ENCODE results near the gene MAGI2.
"Not testable (repeated sequence)": the region's sequence is repeated elsewhere in the genome, so short reads cannot be mapped to it uniquely, and the experiment has no call there.

The MAGI2 gene

DNA sequence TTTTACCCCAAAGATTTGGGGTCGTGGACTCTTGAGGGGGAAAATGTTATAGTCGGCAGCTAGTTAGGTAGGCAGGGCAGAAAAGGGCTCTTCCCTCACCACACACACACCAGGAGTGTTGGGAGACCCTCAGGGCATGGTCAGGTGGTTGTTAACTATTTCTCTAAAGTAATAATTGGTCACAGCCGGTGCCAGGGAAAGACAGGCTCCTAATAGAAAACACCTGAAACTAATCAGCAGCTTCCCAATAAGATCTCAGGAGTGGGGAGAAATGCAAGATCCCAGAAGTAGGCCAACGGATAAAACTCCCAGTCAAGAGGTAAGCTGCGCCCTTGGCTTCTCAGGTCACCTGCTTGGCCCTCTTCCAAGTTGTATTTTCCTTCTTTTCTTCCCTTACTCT, 1441.8 kb downstream of the MAGI2 start:
- TF ChIP-seq, protein P1, sequence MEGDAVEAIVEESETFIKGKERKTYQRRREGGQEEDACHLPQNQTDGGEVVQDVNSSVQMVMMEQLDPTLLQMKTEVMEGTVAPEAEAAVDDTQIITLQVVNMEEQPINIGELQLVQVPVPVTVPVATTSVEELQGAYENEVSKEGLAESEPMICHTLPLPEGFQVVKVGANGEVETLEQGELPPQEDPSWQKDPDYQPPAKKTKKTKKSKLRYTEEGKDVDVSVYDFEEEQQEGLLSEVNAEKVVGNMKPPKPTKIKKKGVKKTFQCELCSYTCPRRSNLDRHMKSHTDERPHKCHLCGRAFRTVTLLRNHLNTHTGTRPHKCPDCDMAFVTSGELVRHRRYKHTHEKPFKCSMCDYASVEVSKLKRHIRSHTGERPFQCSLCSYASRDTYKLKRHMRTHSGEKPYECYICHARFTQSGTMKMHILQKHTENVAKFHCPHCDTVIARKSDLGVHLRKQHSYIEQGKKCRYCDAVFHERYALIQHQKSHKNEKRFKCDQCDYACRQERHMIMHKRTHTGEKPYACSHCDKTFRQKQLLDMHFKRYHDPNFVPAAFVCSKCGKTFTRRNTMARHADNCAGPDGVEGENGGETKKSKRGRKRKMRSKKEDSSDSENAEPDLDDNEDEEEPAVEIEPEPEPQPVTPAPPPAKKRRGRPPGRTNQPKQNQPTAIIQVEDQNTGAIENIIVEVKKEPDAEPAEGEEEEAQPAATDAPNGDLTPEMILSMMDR (conservative IDR thresholded peaks at IDR 0.05; ENCODE audit: low read length), result no peak
- H3K4me3 ChIP-seq (ENCODE audit: low read length), result no peak overlapping the region
- DNase-seq (ENCODE audit: low read depth), result no peak

GRCh38 chr7:78007231-78007630, 1446.2 kb downstream of the MAGI2 start:
- DNase-seq (ENCODE audit: low read depth), result no peak
- H3K4me3 ChIP-seq (ENCODE audit: low read length), result no peak overlapping the region
- TF ChIP-seq, protein P1 (conservative IDR thresholded peaks at IDR 0.05; ENCODE audit: low read length), result no peak

GRCh38 chr7:78006063-78006755, 1447.3 kb downstream of the MAGI2 start:
- TF ChIP-seq, protein P1 (conservative IDR thresholded peaks at IDR 0.05; ENCODE audit: low read length), result no peak
- no peak for DNase-seq (ENCODE audit: low read depth)
- H3K4me3 ChIP-seq (ENCODE audit: low read length), result no peak overlapping the region

DNA sequence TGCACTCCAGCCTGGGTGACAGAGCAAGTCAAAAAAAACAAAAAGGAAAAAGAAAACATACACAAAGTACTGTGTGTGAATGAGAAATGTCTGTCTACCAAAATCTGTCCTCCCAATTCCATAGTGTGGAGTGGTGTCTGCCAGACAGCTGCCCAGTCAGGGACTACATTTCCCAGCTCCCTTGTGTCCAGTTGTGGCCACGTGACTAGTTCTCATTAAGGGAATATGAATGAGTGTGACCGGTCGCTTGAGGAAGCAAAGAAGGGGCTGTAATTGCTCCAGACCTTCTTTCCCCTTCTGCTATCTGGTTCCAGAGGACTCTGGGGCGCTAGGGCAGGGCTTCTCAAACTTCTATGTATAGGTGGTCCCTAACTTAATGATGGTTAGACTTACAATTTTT, 1450.8 kb downstream of the MAGI2 start:
- no peak overlapping the region for H3K4me3 ChIP-seq (ENCODE audit: low read length)
- DNase-seq (ENCODE audit: low read depth), result no peak
- TF ChIP-seq, protein P1 (conservative IDR thresholded peaks at IDR 0.05; ENCODE audit: low read length), result no peak

DNA sequence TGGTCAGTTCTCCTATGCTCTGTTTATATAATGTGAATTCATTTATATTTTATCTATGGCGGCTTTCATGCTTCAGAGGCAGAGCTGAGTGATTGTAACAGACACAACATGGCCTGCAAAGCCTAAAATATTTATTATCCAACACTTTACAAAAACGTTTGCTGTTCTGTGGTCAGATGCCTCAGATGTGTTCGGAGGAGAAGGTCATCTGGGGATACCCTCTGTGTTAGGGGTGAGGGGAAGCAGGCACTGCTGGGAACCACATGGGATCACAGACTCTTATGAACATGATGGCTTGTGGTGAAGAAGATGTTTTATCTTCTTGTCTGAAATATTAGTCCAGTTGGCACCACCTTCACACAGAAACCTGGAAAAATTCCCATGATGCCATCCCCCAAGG, 1451.4 kb downstream of the MAGI2 start:
- H3K4me3 ChIP-seq (ENCODE audit: low read length), result no peak overlapping the region
- peak; percentile 43 for DNase-seq (ENCODE audit: low read depth)
- TF ChIP-seq, protein P1 (conservative IDR thresholded peaks at IDR 0.05; ENCODE audit: low read length), result no peak

DNA sequence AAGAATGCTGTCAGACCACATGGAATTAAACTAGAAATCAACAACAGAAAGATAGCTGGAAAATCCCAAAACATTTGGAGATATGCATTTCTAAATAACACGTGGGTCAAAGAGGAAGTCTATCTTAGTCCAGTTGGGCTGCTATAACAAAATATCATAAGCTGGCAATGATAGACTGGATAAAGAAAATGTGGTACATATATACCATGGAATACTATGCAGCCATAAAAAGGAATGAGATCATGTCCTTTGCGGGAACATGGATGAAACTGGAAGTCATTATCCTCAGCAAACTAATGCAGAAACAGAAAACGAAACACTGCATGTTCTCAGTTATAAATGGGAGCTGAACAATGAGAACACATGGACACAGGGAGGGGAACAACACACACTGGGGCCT, 1454.3 kb downstream of the MAGI2 start:
- not testable (repeated sequence) for H3K4me3 ChIP-seq (ENCODE audit: low read length); DNase-seq (ENCODE audit: low read depth)

- TF ChIP-seq, protein P1 (conservative IDR thresholded peaks at IDR 0.05; ENCODE audit: low read length), result peak; percentile 23; the same call in 1 of the 2 replicates
- no peak for DNase-seq (ENCODE audit: low read depth)
- H3K4me3 ChIP-seq (ENCODE audit: low read length), result no peak overlapping the region
These were observed 1457.8 kb downstream of the MAGI2 start for GRCh38 chr7:77995717-77996116.
